Measurements from ENCODE around the gene FHIT.

Gene FHIT

DNA sequence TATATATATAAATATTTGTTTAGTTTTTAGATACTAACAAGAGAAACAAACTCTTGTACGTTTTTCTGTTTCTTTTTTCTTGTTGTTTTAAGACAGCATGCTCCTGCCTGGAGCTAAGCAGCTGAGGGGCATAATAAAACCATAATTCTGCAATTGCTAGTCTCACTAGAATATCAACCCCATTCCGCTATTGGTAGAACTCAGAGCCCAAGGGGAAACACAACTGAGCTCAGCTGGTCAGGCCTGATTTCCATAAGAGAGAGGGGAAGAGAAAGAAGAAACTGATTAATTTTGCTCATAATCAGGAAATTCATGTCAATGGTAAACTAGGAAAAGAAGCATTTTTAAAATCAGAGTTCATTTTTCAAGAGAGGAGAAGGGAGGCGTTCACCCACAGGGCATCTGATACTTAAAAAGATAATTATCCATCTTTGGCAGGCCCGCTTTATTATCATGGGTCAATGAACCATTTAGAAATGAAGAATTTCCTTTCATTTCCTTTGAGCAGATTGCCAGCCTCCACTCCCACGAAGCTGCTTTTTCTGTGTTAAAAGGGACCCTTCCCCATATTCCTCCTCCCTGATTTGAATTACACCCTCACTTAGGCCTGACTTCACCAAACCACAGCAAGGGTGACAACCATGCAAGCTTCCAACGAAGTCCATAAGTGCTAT lies 1236.1 kb downstream of the FHIT start:
- DNase-seq: no peak

DNA sequence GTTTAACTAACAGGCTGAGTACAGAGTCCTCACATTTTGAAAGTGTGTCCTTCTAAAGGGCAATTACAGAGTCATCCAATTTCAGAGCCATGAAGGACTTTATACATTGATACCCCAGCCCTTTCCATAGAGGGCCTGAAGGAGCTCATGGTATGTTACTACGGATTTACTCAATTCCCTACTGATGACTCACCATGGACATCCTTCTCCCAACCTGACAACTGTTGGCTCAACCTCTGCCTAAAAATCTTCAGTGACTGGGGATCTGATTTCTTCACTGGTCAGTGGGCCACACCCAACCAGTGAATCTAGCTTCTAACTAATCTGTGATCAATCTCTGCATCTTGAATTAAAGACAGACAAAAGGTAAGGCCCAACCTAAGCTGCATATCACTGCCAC lies 1238.0 kb downstream of the FHIT start:
- DNase-seq: no peak

DNA sequence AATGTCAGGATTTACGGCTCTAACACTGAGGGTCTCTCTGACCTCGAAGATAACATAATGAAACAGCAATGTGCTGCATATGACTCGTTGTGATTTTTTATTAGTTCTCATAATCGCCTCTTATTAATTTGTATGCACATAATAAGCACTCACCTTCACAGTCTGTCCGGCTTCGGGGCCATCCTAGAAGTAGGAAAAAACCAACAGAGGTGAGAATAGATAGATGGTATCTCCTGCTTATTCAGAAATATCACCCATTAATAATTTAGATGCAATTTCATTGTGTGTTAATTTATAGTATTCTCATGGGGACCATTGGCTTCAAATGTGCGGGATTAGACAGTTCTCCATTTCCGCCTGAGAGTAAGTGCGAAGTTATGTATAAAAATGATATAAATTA lies 1240.0 kb downstream of the FHIT start:
- no peak for DNase-seq

DNA sequence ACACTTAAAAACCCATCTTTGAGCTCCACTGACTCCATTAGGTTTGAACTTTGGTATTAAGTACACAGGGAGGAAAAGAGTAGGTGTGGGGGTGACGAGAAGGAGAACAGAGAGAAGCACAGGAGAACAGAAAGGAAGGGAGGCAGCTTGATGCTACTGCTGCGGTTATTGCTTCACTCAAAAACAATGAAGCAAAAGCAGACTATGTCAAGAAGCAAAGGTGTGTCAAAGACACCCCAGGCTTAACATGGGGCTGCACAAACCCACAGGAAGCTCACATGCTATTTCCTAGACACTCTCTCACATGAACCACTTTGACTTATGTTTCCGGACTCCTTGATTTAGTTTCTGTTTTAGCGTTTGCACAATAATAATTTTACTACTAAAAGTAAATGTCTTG lies 1240.5 kb downstream of the FHIT start:
- DNase-seq: no peak

DNA sequence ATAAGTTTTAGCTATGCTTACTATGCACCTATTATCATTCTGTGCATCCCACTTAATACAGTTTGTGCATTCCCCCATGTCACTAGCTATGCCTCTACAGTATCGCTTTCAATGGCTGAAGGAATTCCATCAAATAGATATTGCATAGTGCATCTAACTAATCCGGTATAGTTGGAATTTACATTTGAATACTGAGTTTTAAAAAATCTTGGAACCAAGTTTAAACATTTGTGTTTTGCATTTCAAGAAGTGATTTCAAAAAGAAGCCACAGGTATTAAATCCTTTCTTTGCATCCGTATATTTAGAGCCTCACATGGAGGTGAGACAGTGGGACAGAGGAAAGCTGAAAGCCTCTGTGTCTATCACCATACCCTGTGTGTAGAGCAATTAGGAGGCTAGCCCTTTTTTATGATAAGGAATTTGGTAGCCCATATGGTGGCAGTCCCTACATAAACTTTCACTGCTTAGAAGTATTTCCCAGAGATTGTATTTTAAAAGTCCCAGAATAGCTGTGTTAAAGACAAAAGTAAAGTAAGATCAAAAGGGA lies 1241.2 kb downstream of the FHIT start:
- DNase-seq: no peak

DNA sequence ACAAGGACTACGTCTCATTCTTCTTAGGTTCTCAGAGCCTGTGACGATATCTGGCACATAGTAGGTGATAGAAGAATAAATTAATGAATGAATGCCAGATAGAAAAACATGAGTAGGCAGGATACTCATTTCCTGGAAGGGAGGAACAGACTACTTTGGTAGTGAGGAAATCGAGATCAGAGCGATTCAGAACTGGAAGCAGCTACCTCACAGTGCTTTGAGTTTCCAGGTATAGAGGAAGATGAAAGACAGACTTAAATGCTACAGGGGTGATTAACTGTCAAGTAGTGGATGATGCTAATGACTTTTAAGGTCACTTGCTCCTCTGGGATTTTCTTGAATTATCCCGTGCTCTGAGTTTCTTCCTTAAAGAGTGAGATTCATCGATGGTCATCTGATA lies 1249.9 kb downstream of the FHIT start:
- DNase-seq: no peak

DNA sequence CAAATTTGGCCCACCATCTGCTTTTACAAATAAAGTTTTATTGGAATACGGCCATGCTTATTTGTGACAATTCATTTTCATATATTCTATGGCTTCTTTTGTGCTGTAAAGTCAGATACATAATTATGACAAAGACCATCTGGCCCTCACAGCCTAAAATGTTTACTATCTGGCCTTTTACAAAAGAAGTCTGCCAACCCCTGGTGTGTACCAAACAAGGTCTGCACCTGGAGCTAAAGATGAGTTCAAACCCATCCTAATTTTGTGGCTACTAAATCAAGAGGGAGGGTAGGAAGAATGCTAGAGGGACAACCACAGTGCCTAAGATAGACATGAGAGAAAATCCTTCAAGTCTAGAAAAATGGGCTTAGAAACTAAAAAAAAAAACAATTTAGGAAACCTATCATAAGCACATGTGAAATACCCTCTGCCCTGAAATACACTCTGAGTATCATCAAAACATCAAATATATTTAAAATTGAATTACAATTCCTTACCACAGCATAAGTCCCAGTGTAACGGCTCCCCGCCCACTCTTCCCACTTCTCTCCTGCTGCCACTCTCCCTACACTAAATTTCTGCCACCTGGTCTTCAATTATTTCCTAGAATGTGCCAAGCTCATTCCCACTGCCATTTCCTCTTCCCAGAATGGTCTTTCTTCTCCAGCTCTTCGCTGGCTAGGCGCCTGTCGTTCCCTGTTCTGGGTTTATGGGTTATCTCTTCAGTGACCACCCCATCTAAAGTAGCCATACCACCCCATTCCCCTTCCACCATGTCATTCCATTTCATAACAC lies 1250.7 kb downstream of the FHIT start:
- no peak for DNase-seq

DNA sequence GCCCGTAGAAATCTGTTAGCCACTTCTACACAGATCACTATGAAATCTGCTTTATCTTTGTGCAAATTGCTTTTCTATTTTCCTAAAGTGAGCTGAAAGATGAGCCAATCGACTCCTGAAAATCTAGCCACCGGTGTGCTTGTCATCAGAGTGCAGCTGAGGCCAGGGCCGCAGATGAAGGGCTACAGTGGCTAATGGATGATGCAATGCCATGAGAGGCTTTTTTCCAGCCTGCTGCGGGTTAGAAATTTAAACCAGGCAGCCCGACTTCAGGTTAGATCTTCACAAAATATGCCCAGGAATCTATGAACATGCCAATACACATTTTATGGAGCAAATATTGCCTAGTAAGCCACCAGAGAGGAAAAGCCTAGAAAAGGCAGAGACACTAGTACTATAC lies 1253.2 kb downstream of the FHIT start:
- DNase-seq: no peak

DNA sequence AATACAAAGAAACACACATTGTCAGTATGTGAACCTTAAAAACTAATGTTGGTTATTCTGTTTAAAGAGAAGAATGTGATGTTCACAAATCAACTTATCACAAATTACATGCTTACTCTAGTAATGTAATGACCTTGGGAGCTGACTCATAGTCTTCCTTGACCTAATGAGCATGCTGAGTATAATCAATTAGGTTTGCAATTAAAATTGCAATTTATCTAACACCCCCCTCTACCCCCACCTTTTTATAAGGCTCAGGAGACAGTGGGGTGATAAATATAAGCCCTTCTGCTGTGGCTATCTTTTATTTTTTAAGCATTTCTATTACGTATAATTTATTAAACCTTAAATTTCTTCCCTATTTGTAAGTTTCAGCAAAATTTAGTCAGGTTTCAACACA lies 1253.7 kb downstream of the FHIT start:
- DNase-seq: no peak

DNA sequence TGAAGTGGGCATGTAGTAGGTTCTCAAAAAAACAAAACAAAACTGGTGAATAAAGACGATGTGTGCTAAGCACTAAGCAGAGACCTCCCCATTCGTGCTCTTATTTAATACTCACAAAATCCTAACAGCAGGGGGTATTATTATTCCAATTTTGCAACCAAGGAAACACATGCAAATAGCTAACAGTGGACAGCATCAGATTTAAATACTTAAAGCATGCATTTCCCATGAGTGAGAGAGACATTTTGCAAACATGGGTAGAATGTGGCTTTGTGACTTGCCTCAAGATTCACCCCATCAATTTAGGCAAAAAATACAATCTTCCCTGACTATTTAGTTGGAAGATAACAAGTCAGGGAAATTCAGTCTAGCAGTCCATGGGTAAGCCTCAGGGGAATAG lies 1255.2 kb downstream of the FHIT start:
- no peak for DNase-seq

DNA sequence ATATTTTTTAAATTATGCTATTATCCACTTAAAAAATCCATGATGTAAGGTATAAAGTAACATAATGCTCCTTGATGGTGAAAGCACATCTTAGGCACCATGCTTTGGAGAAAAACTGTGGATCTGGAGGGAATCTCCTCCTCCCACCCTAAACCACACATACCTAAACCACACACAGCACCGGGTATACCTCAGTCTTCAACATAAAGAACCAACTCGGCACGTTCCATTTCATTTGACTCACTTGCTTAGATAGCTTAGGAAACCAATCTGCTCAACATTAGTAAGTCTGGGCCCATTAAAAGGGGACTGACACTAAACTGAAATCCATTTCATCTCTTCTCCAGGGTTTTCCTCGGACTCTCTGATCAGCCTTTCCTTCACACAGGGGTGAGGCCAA lies 1255.7 kb downstream of the FHIT start:
- DNase-seq: no peak

DNA sequence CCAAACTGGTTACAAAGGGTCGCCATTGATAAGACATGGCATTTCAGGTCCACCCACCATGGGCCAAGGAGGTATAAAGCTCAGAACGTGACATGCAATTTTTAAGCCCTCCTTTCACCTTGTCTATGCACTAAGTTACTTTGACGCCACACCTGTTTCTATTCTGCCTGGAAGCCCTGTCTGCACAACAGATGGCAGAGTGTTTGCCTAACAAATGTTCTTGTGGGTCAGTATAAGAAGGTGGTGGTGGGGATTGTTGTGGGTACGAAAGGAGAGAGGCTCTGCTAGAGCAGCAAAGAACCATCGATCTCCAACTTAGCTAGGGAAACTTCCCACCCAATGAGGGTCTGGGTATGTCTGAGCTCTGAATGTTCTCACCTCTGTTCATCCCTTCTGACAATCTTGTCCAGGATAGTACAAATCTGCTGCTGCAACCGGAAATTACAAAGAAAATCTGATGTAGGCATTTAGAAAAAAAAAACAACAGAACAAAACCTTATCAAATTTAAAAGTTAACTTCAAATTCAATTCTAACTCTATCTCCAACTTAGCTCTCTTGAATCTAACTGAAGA lies 1256.4 kb downstream of the FHIT start:
- no peak for DNase-seq

DNA sequence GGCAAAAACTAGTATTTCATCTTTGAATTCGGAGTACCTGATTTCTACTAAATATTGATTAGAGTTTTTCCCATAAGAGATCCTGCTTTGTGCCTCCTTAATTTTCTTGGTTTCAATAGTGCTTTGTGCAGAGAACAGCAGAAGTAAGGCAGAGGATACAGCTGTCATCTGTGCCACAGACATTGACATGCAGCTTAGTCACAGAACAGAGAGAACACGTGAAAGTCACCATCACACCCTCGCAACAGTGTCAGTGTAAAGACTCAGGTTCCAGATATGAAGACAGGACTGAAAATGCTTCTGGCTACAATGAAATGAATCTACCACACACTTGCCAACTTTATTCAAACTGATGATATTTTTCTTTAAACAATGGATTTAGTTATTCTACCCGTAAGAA lies 1258.7 kb downstream of the FHIT start:
- no peak for DNase-seq

DNA sequence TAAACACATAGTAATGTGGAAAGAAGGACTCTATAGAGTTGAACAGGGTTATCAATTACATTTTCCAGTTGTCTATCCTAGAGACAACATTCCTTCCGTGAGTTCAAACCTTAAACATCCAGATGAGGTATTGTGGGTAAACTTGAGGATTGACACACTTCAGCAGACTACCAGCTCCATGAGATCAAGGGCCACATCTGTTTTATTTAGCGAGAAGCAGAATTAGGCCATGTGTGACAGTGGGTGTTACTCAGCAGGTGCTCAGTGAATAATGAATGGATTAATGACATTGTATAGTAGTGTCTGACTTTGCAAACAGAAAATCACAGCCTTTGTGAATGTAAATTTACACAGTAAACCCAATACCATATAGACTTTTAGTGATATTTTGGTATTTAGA lies 1260.3 kb downstream of the FHIT start:
- no peak for DNase-seq

DNA sequence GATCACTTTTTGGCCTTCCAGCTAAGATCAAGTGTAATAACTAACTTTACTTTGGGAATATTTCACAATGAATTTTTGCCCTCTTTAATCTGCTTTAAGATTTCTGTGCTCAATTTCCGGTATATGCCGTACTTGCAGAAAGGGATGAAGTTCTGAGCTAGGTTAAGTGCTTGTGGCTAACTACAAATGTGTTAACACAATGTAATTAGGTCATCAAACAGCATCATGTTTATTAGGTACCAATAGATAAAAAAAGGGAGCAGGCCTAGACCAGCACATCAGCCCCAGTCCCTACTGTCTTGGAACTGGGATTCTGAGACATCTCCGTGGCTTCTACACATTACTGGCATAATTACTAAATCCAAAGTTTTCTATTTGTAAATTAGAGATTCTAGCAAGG lies 1268.7 kb downstream of the FHIT start:
- DNase-seq: no peak

DNA sequence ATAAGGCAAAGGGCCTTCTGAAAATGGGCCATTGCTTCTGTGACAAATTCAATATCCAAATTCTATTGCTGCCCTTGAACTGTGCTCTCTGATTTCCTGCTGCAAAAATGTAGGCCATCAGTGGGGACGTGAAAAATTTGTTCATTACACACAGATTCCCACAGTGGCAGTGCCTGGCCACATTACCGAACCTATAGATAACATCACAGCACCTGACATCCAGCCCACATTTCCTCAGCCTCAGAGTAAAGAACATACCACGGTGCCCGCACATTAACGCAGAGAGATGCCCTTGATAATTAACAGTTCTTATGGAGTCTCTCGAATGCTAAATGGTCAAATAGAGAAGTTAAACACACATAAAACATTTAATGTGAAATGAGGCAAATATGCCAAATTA lies 1269.9 kb downstream of the FHIT start:
- DNase-seq: no peak

DNA sequence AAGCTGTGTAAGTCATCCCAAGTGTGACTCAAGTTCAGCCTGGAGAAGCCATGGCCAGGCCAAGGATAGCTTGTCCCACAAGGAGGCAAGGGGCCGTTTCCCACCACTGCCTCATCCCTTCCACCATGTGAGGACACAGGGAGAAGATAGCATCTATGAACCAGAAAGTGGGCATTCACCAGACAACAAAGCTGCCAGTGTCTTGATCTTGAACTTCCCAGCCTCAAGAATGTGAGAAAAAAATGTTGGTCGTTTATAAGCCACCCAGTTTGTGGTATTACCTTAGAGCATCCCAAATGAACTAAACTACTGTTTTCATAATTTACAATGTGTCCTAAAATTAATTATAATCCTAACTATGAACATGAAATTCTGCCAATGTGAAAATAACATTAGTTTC lies 1270.7 kb downstream of the FHIT start:
- DNase-seq: no peak

DNA sequence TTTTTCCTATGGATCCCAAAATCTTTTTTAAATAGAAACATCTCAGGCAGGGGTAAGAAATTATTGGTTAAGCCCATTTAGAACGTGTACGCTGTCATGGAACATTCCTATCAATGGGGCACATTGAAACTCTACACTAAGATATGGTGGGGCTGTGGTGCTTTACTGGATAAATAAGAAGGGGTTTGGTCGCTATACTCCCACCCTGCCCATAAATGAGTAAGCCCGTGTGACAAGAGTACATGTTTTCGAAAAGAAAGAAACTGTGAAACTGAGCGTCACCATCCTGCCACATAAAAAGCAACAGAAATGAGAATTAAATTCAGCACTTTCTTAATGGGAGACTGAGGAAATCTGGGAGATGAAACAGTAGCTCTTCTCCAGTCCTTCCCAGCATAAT lies 1271.7 kb downstream of the FHIT start:
- DNase-seq: no peak

DNA sequence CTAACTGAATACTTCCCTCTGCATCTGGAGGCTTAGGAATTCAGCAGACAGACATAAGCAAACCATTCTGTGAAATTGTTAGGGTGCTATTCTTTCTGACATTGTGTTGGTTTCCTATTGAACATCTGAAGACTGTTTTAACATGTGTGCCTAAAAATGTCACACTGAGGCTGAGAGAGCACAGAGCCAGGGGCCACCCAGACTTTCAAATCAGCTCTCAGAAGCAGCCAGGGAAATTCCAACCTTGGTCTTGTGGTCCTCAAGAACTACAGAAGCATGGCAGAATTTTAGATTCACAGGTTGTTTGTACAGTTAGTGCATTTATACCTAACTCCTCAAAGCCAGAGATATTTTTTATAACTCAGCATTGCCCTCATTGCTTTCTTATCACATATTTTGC lies 1272.3 kb downstream of the FHIT start:
- DNase-seq: no peak

DNA sequence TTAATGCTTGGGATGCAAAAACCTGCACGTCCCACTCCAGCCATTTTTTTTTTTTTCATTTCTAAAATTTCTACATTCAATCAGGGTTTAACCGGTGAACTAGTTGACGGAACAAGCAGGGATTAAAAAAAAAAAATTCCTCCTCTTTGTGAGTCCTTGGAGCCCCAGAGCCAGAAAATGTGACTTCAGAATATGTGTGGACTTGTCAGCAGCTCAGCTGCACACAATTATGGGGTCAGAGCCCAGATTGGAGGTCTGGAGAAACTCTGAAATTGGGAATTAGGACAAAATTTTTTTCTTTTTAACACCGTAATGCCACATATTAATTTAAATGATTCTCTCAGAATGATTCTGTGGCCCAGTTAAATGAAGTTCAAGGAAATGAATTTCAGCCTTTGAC lies 1280.5 kb downstream of the FHIT start:
- DNase-seq: no peak

DNA sequence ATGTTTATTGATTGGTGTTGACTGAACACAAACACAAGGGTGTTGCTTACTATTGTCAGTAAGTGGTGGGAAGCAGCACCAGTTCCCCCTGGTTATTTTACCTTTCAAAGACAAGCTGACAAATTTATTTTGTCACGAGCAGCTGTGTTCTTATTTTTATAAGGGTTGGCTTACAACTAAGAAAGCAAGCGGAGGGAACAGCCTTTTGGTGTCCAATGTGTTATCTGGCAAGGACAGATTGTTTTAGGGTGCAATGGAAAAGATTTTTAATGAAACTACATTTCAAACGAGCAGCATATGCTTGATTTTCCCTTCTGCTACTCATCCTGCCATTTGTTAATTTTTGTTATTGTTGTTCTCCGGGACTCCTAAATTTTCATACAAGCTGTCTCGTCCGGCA lies 1280.9 kb downstream of the FHIT start:
- DNase-seq: no peak

DNA sequence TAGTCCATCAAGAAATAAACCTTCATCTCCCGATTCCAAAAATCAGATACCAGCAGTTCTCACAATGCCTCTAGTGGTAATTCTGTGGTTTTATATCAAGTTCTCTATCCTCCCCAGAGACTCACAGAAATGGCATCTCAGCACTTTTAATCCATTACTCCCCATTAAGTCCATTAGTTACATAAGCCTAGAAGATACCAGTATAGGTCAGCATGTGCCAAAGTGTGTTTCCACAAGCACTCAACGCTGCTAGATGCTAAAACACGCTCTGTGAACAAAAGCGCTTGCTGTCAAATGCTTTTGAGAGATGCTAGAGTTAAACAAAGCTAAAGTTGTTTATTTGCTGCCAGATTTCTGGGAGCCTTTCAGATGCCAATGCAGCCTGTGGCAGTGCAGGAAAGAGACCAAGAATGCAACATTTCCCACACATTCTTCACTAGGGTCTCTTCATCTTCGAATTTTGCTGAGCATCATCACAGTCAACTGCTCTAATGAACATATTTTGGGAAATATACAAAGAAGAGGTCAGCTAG lies 1282.7 kb downstream of the FHIT start:
- no peak for DNase-seq

DNA sequence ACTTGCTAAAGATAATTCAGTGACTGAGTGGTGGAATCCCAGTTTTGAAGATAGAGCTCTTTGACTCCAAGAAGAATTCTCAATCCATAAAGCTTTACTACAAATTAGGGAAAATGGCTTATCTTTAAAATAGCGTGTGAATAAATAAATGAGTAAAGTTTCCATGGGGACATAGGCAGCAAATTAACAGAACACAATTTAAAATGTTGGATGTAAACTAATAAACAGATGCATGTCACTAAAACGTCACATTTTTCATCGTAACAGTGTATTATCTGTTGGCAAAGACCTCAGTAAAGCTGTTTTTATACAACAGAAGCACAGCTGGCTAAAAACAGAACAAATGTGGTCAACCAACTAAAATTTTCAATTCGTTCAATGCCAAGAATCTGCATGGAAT lies 1287.6 kb downstream of the FHIT start:
- no peak for DNase-seq

DNA sequence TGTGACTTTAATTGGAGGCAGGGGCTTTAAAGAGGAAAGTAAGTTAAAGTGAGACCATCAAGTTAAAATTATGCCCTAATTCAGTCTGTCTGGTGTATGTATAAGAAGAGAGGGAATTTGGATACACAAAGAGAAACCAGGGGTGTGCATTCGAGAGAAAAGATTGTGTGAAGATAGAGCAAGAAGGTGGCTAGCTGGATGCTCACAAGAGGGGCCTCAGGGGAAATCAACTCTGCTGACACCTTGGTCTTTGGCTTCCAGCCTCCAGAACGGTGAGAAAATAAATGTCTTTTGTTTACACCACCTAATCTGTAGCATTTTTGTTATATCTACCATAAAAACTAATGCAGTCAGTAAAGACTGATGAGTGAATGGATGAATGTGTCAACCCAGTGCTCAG lies 1294.1 kb downstream of the FHIT start:
- no peak for DNase-seq
